ENCODE results near the gene B4GALT3.

B4GALT3 gene

GRCh38 chr1:161185282-161185682, 8.0 kb upstream of the B4GALT3 start:
- peak; percentile 48 to 68 for DNase-seq

- DNase-seq: no peak
Measured at GRCh38 chr1:161182214-161182613, 4.9 kb upstream of the B4GALT3 start.

- DNase-seq: no peak
Measured at GRCh38 chr1:161180639-161181038, 3.3 kb upstream of the B4GALT3 start.

GRCh38 chr1:161179698-161180097, 2.4 kb upstream of the B4GALT3 start:
- DNase-seq: no peak

GRCh38 chr1:161177936-161178244, 583 bp upstream of the B4GALT3 start:
- no peak for DNase-seq

GRCh38 chr1:161176468-161177111, 717 bp downstream of the B4GALT3 start:
- no peak for DNase-seq

GRCh38 chr1:161175771-161176453, 1.4 kb downstream of the B4GALT3 start:
- DNase-seq: no peak

- DNase-seq: no peak
Measured at GRCh38 chr1:161174911-161175310, 2.4 kb downstream of the B4GALT3 start.

- DNase-seq: no peak
Measured at GRCh38 chr1:161173711-161174110, 3.6 kb downstream of the B4GALT3 start.

GRCh38 chr1:161172776-161173376, 4.4 kb downstream of the B4GALT3 start:
- no peak for DNase-seq

GRCh38 chr1:161172349-161172748, 5.0 kb downstream of the B4GALT3 start:
- no peak for DNase-seq

- DNase-seq: no peak
Measured at GRCh38 chr1:161171696-161172095, 5.6 kb downstream of the B4GALT3 start.

- DNase-seq: no peak
Measured at GRCh38 chr1:161171191-161171590, 6.1 kb downstream of the B4GALT3 start.

- DNase-seq: no peak
Measured at GRCh38 chr1:161168906-161169305, 8.4 kb downstream of the B4GALT3 start.

- peak in 1 of 2 experiments; percentile 24 for DNase-seq
Measured at GRCh38 chr1:161166669-161167548, 10.4 kb downstream of the B4GALT3 start.

GRCh38 chr1:161165742-161166668, 11.3 kb downstream of the B4GALT3 start, which contains the start of gene PPOX:
PPOX (plus strand) TSS chr1:161166426; CDS start chr1:161166848, 422 bp downstream.
- peak; percentile 98 to 99 for DNase-seq

GRCh38 chr1:161164901-161165610, 12.3 kb downstream of the B4GALT3 start:
- no peak for DNase-seq

- no peak for DNase-seq
Measured at GRCh38 chr1:161163793-161164192, 13.5 kb downstream of the B4GALT3 start.

- no peak for DNase-seq
Measured at GRCh38 chr1:161162806-161163205, 14.5 kb downstream of the B4GALT3 start.

GRCh38 chr1:161162052-161162451, 15.3 kb downstream of the B4GALT3 start:
- no peak for DNase-seq

GRCh38 chr1:161161652-161162051, 15.7 kb downstream of the B4GALT3 start:
- DNase-seq: no peak

All from NCI-H2081 (cell line).